ENCODE data around the gene JAZF1.

GRCh38 chr7:28013441-28013840, 167.2 kb downstream of the JAZF1 start:
- TF ChIP-seq EZH2 (IDR thresholded peaks at IDR 0.05; ENCODE audit: low read depth) = no peak
- TF ChIP-seq CTCF (conservative IDR thresholded peaks at IDR 0.05) = no peak

Measured in PC-9 (cell line).